H1 (cell line): ENCODE results near the gene SEMA3E.

Experiments
- CTCF ChIP-seq, 3 experiments: IDR thresholded peaks; 1 replicate in 2 of 3; 2 replicates in 1 of 3; pipeline versions ENCODE4 v1.5.1 to v1.6.1; 2011; ENCODE audit warnings: low read length in 3 of 3, mild to moderate bottlenecking in 3 of 3, inconsistent platforms in 2 of 3, low read depth in 1 of 3, moderate library complexity in 1 of 3; ENCODE audit not compliant: insufficient read depth in 1 of 3; ENCODE audit errors: control extremely low read depth in 1 of 3
- GABPA ChIP-seq: IDR thresholded peaks from 2 replicates; pipeline ENCODE4 v1.6.1; 2011; ENCODE audit warnings: mild to moderate bottlenecking, low read length, moderate library complexity, borderline replicate concordance; ENCODE audit not compliant: insufficient read depth
- POLR2A ChIP-seq, 2 experiments: IDR thresholded peaks; 1 replicate in 1 of 2; 2 replicates in 1 of 2; pipeline ENCODE4 v1.6.1; 2011; ENCODE audit warnings: low read depth in 2 of 2, low read length in 2 of 2, mild to moderate bottlenecking in 2 of 2; ENCODE audit errors: control extremely low read depth in 1 of 2
- POLR2AphosphoS5 ChIP-seq: IDR thresholded peaks from 2 replicates; pipeline ENCODE4 v1.6.1; 2011; ENCODE audit warnings: low read depth, low read length
- POU5F1 ChIP-seq: IDR thresholded peaks from 2 replicates; pipeline ENCODE4 v1.6.1; 2011; ENCODE audit warnings: low read depth, mild to moderate bottlenecking, low read length, moderate library complexity
- RAD21 ChIP-seq, 2 experiments: IDR thresholded peaks in 1 of 2; conservative IDR thresholded peaks in 1 of 2; 2 replicates each; pipeline ENCODE4 v1.6.1; 2011; ENCODE audit warnings: low read depth in 2 of 2, low read length in 2 of 2, improper control_type of control experiment in 1 of 2, inconsistent platforms in 1 of 2, mild to moderate bottlenecking in 1 of 2, moderate library complexity in 1 of 2
- SRF ChIP-seq: IDR thresholded peaks from 2 replicates; pipeline ENCODE4 v1.6.1; 2011; ENCODE audit warnings: mild to moderate bottlenecking, low read depth, low read length, moderate library complexity
- USF2 ChIP-seq: IDR thresholded peaks from 2 replicates; pipeline ENCODE4 v1.6.1; 2011; ENCODE audit warnings: low read length, improper control_type of control experiment
- ZNF274 ChIP-seq: IDR thresholded peaks from 2 replicates; pipeline ENCODE4 v1.7.0; 2012; ENCODE audit warnings: low read length, borderline replicate concordance; ENCODE audit errors: extremely low read depth
- TF ChIP-seq, protein P1 (sequence below): IDR thresholded peaks from 2 replicates; pipeline ENCODE4 v1.6.1; 2012; ENCODE audit warnings: inconsistent platforms

GRCh38 chr7:83466956-83467355 lies 182.0 kb downstream of the SEMA3E start:
- TF ChIP-seq, protein P1, sequence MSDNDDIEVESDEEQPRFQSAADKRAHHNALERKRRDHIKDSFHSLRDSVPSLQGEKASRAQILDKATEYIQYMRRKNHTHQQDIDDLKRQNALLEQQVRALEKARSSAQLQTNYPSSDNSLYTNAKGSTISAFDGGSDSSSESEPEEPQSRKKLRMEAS, result no peak
- TF ChIP-seq CTCF (IDR thresholded peaks at IDR 0.05; ENCODE audit: control extremely low read depth in 1 of 3, insufficient read depth in 1 of 3, low read depth in 1 of 3, low read length in 3 of 3), result no peak
- TF ChIP-seq ZNF274, result no peak
- TF ChIP-seq GABPA, result no peak
- TF ChIP-seq USF2, result no peak
- no peak for TF ChIP-seq POLR2A (IDR thresholded peaks at IDR 0.05; ENCODE audit: control extremely low read depth in 1 of 2, low read depth in 2 of 2, low read length in 2 of 2)
- TF ChIP-seq POLR2AphosphoS5, result peak; percentile 88
- TF ChIP-seq SRF, result no peak
- no peak; a peak in 1 of 4 replicates for TF ChIP-seq RAD21 (IDR thresholded peaks at IDR 0.05 in 1 of 2, conservative IDR thresholded peaks at IDR 0.05 in 1 of 2; ENCODE audit: low read depth in 2 of 2, low read length in 2 of 2)
- no peak for TF ChIP-seq POU5F1
